K562 (cell line): ENCODE data around the gene IL15RA. TPM values are rescaled to one million over a fixed set of nuclear protein-coding genes. Genes with fewer than 3 reads are reported as not detected.
A peak's percentile ranks its signal among the peaks of the same experiment; 100 is the strongest.

ENCODE experiments used
- ATAC-seq: fragments of 200-7000 bp; cut with Tn5 transposase; 3 replicates; pipeline ENCODE4 v1.9.1; 2020; ENCODE audit warnings: moderate library complexity
- BruUV-seq: library from RNA; stranded (reverse); fragments of 400-500 nt; replicated peaks from 2 replicates; lab custom pipeline; 2021; lab: Mats Ljungman, UMichigan
- CTCF ChIA-PET: fragments of 300-600 bp; formaldehyde crosslinking; extraction: SDS; loops from one replicate; lab custom pipeline; 2021; ENCODE audit warnings: low intra/inter-chr PET ratio; lab: Yijun Ruan, JAX
- POLR2A ChIA-PET: fragments of 300-600, 350-650 bp; sonication (Branson Sonifier 250); formaldehyde crosslinking; extraction: SDS; loops from one replicate; lab custom pipeline; 2021; ENCODE audit warnings: antibody characterized with exemption, inconsistent platforms; lab: Yijun Ruan, JAX
- DNase-seq, 4 experiments: peaks; one replicate each; pipeline versions ENCODE4 v3.0.0 to v3.0.0-alpha.2; 2011 to 2018; ENCODE audit warnings: low spot score in 3 of 4, mixed read lengths in 3 of 4; ENCODE audit errors: extremely low read depth in 1 of 4
- FAIRE-seq: peaks from 2 replicates; lab custom pipeline; 2011; peaks lifted over from hg19 to GRCh38; lab: Jason Lieb, UNC
- H2AFZ ChIP-seq: 2 replicates; pipeline ENCODE4 v1.6.0; 2011; ENCODE audit warnings: low read depth, low read length, control low read depth, inconsistent platforms
- H3K27ac ChIP-seq: fragments of 200-600 bp; 3 replicates; pipeline ENCODE4 v1.8.0; 2011; ENCODE audit warnings: low read depth, mild to moderate bottlenecking, control low read depth, inconsistent platforms, low read length, moderate library complexity, mixed read lengths; ENCODE audit errors: extremely low read depth
- H3K27me3 ChIP-seq, 2 experiments: fragments of 300-600 bp in 1 of 2; 2 replicates in 1 of 2; 3 replicates in 1 of 2; pipeline versions ENCODE4 v1.6.0 to v1.8.0; 2011; ENCODE audit warnings: inconsistent platforms in 2 of 2, low read length in 2 of 2, mild to moderate bottlenecking in 1 of 2, mixed read lengths in 1 of 2, moderate library complexity in 1 of 2; ENCODE audit not compliant: control insufficient read depth in 2 of 2, insufficient read depth in 2 of 2
- H3K36me3 ChIP-seq: fragments of 300-600 bp; 3 replicates; pipeline ENCODE4 v1.8.0; 2011; ENCODE audit warnings: mild to moderate bottlenecking, low read length, inconsistent platforms; ENCODE audit not compliant: control insufficient read depth, insufficient read depth
- H3K4me1 ChIP-seq, 2 experiments: fragments of 200-600 bp in 1 of 2; replicated peaks in 1 of 2; 2 replicates in 1 of 2; 3 replicates in 1 of 2; pipeline versions ENCODE4 v1.5.1 to v1.8.0; 2011; ENCODE audit warnings: inconsistent platforms in 2 of 2, low read length in 2 of 2, mild to moderate bottlenecking in 1 of 2, mixed read lengths in 1 of 2, moderate library complexity in 1 of 2; ENCODE audit not compliant: control insufficient read depth in 2 of 2, insufficient read depth in 2 of 2
- H3K4me2 ChIP-seq: 2 replicates; pipeline ENCODE4 v1.6.1; 2011; ENCODE audit warnings: low read length, control low read depth, inconsistent platforms, mixed read lengths; ENCODE audit not compliant: insufficient read depth
- H3K4me3 ChIP-seq: fragments of 200-600 bp; sonication (generic), shearing (Covaris generic); 2 replicates; pipeline ENCODE4 v1.5.1; 2016; ENCODE audit warnings: control low read depth, inconsistent platforms
- H3K79me2 ChIP-seq: fragments of 200-600 bp; 3 replicates; pipeline ENCODE4 v1.8.0; 2011; ENCODE audit warnings: low read length, inconsistent platforms; ENCODE audit not compliant: control insufficient read depth, insufficient read depth
- H3K9ac ChIP-seq, 2 experiments: 2 replicates each; pipeline versions ENCODE4 v1.6.0 to v1.6.1; 2011; ENCODE audit warnings: low read depth in 2 of 2, low read length in 2 of 2, control low read depth in 1 of 2, inconsistent platforms in 1 of 2, mild to moderate bottlenecking in 1 of 2, mixed read lengths in 1 of 2; ENCODE audit not compliant: insufficient read depth in 1 of 2
- H3K9me1 ChIP-seq: one replicate; pipeline ENCODE4 v1.6.0; 2011; ENCODE audit warnings: inconsistent platforms, mild to moderate bottlenecking, low read length, moderate library complexity; ENCODE audit not compliant: control insufficient read depth, insufficient read depth
- H3K9me3 ChIP-seq: replicated peaks from 2 replicates; pipeline ENCODE4 v1.5.1; 2011; ENCODE audit warnings: low read depth, low read length, inconsistent platforms; ENCODE audit not compliant: control insufficient read depth, insufficient read depth
- H4K20me1 ChIP-seq: replicated peaks from 2 replicates; pipeline ENCODE4 v1.6.1; 2011; ENCODE audit warnings: low read length, inconsistent platforms, mixed read lengths; ENCODE audit not compliant: control insufficient read depth, insufficient read depth
- ETS2 ChIP-seq: IDR thresholded peaks from 2 replicates; pipeline ENCODE4 v1.6.1; 2016; ENCODE audit warnings: borderline replicate concordance, missing genetic modification characterization, mild to moderate bottlenecking, moderate library complexity, missing compliant biosample characterization; ENCODE audit not compliant: poor library complexity, severe bottlenecking
- FOXA3 ChIP-seq, 2 experiments: fragments of 450-650 bp in 1 of 2; sonication (generic) in 1 of 2; formaldehyde crosslinking; IDR thresholded peaks in 1 of 2; conservative IDR thresholded peaks in 1 of 2; 2 replicates each; pipeline versions ENCODE4 v1.4.0 to v1.8.0; 2020 to 2022; ENCODE audit warnings: mild to moderate bottlenecking in 2 of 2, missing genetic modification reagents in 1 of 2
- GMEB1 ChIP-seq: fragments of 250-450 bp; sonication (Bioruptor Pico); IDR thresholded peaks from 2 replicates; pipeline ENCODE4 v1.4.0; 2020; ENCODE audit warnings: mild to moderate bottlenecking
- GTF2A2 ChIP-seq: IDR thresholded peaks from 2 replicates; pipeline ENCODE4 v1.6.1; 2016; ENCODE audit warnings: mild to moderate bottlenecking, missing genetic modification characterization, missing compliant biosample characterization
- HSF4 ChIP-seq: fragments of 250-450 bp; sonication (Bioruptor Pico); IDR thresholded peaks from 2 replicates; pipeline ENCODE4 v2.1.2; 2022; ENCODE audit warnings: mild to moderate bottlenecking, moderate library complexity, borderline replicate concordance
- NCOA4 ChIP-seq: fragments of 450-650 bp; IDR thresholded peaks from 2 replicates; pipeline ENCODE4 v1.6.1; 2018; ENCODE audit warnings: mild to moderate bottlenecking; ENCODE audit not compliant: partially characterized antibody
- WHSC1 ChIP-seq: IDR thresholded peaks from one replicate; pipeline ENCODE4 v1.6.1; 2012; ENCODE audit warnings: low read length, control low read depth, inconsistent platforms
- ZNF282 ChIP-seq: sonication (generic); formaldehyde crosslinking; IDR thresholded peaks from 2 replicates; pipeline ENCODE4 v1.8.1; 2023; ENCODE audit warnings: missing genetic modification reagents
- ZNF445 ChIP-seq: fragments of 250-450 bp; sonication (Bioruptor Pico); IDR thresholded peaks from 2 replicates; pipeline ENCODE4 v1.4.0; 2020; ENCODE audit warnings: low read depth, mild to moderate bottlenecking, moderate library complexity
- WGBS: fragments of 100-300 bp; shearing (Covaris generic); methylation state at CpG from one replicate; pipeline ENCODE4 v1.1.6; 2016; ENCODE audit warnings: low coverage, mixed read lengths; ENCODE audit not compliant: insufficient coverage; ENCODE audit errors: missing lambda C conversion rate; 5-methylcytosine and 5-hydroxymethylcytosine counted together
- in situ Hi-C: fragments of 300-500 bp; cut with MboI; formaldehyde crosslinking; loops from 4 replicates; pipeline ENCODE4 v1.15.0; 2018; ENCODE audit warnings: inconsistent platforms, mixed read lengths
- intact Hi-C: fragments of 100-400 bp; cut with micrococcal nuclease; formaldehyde crosslinking; loops from 2 replicates; pipeline ENCODE4 v1.14.2; 2022
- polyA plus RNA-seq, 8 experiments: library from polyadenylated mRNA; depleted of rRNA in 4 of 8; stranded (reverse) in 5 of 8; unstranded in 3 of 8; fragments of >200 nt; fragmentation: Nextera tagmentation in 2 of 8; fragmentation: Illumina TruSeq in 1 of 8; extraction: Ambion mirVana in 2 of 8; extraction: Trizol in 1 of 8; gene quantifications; 2 replicates each; pipeline versions ENCODE4 v1.2.1 to v1.2.3, GENCODE V29; 2011 to 2014; ENCODE audit warnings: inconsistent platforms in 1 of 8, missing spikeins in 1 of 8
- total RNA-seq, 7 experiments: library from RNA; depleted of rRNA in 6 of 7; stranded (reverse); fragments of >200 nt in 6 of 7; fragmentation: Illumina TruSeq in 2 of 7; extraction: Trizol in 2 of 7; gene quantifications; 2 replicates each; pipeline versions ENCODE4 v1.2.1 to v1.2.3, GENCODE V29; 2011 to 2021; ENCODE audit warnings: low replicate concordance in 1 of 7
- TF ChIP-seq, protein P1 (sequence below): sonication (generic); formaldehyde crosslinking; IDR thresholded peaks from 2 replicates; pipeline ENCODE4 v1.4.0; 2020; ENCODE audit warnings: mild to moderate bottlenecking, missing genetic modification reagents

Gene IL15RA
- total and polyA plus RNA-seq, 9 of the 15 experiments (the other 6 are each of a cell fraction or from before 2014, with no cell fraction given), result 1.2 to 11.7 (median 8.0) TPM

- 93% methylated on average over 9 of the region's 10 CpGs for WGBS
- Histone ChIP-seq H3K79me2 (peaks cover 11% of the 10 kb centered on the region; the same call in 1 of the 3 replicates), H3K27me3 (no peaks in the 10 kb centered on the region), H3K9ac (no peak overlapping the region; a peak in 1 of 4 replicates), H4K20me1 (no peaks in the 10 kb centered on the region), H3K27ac (no peak overlapping the region), H3K4me1 (peaks cover 20 to 31% of the 10 kb centered on the region in 2 experiments; a peak in 4 of 5 replicates), H3K36me3 (peaks cover 68% of the 10 kb centered on the region), H3K4me2 (no peak overlapping the region), H3K9me1 (no peaks in the 10 kb centered on the region), H3K4me3 (no peak overlapping the region), H3K9me3 (no peaks in the 10 kb centered on the region), H2AFZ (no peak overlapping the region)
- ChIA-PET CTCF (no interaction called here), POLR2A (interaction anchor here (0.6 to 1.4 kb wide), 2 partner anchors 8 to 191 kb away, joined by 3 read pairs; no protein-coding TSS in a partner anchor)
- FAIRE-seq, result no peak
- no TSS peak for BruUV-seq
- intact Hi-C loops, result no loop called here
- DNase-seq, result no peak
- in situ Hi-C loops, result loop anchor here (25.0 kb wide), 1 partner anchor 452 kb away; no protein-coding TSS in a partner anchor
- ATAC-seq, result no peak
- TF ChIP-seq FOXA3 (CRISPR knock-in tag; conservative IDR thresholded peaks at IDR 0.05 in 1 of 2, IDR thresholded peaks at IDR 0.05 in 1 of 2), result no peak
- peak; percentile 56 for TF ChIP-seq WHSC1
These were observed 41.7 kb downstream of the IL15RA start for GRCh38 chr10:5935628-5936027.

- Histone ChIP-seq H3K27me3 (no peaks in the 10 kb centered on the region), H3K4me3 (no peak overlapping the region), H2AFZ (peak overlapping the region; percentile 73), H4K20me1 (no peaks in the 10 kb centered on the region), H3K4me2 (peak overlapping the region; percentile 49), H3K4me1 (peaks cover 18 to 27% of the 10 kb centered on the region in 2 experiments; a peak in 4 of 5 replicates), H3K36me3 (peaks cover 84% of the 10 kb centered on the region), H3K79me2 (peaks cover 11% of the 10 kb centered on the region; the same call in 1 of the 3 replicates), H3K9me1 (no peaks in the 10 kb centered on the region), H3K9me3 (no peaks in the 10 kb centered on the region), H3K27ac (peak overlapping the region; percentile 88), H3K9ac (peak overlapping the region; percentile 54 to 58; a peak in 2 of 4 replicates)
- intact Hi-C loops, result no loop called here
- WGBS, result 5% methylated on average over 13 of the region's 14 CpGs
- in situ Hi-C loops, result loop anchor here (25.0 kb wide), 1 partner anchor 453 kb away; no protein-coding TSS in a partner anchor
- DNase-seq, result peak; percentile 38 to 90 (median 68)
- peak; percentile 90 for FAIRE-seq
- BruUV-seq, result no TSS peak
- ChIA-PET POLR2A (interaction anchor here (1.2 kb wide), 1 partner anchor 10 kb away, joined by 4 read pairs; no protein-coding TSS in a partner anchor), CTCF (interaction anchor here (0.6 kb wide), 2 partner anchors 74 to 1119 kb away, joined by 3 read pairs; no protein-coding TSS in a partner anchor)
- ATAC-seq, result peak; percentile 89
- TF ChIP-seq GTF2A2, result no peak
- no peak for TF ChIP-seq HSF4 (CRISPR knock-in tag)
- TF ChIP-seq, protein P1, sequence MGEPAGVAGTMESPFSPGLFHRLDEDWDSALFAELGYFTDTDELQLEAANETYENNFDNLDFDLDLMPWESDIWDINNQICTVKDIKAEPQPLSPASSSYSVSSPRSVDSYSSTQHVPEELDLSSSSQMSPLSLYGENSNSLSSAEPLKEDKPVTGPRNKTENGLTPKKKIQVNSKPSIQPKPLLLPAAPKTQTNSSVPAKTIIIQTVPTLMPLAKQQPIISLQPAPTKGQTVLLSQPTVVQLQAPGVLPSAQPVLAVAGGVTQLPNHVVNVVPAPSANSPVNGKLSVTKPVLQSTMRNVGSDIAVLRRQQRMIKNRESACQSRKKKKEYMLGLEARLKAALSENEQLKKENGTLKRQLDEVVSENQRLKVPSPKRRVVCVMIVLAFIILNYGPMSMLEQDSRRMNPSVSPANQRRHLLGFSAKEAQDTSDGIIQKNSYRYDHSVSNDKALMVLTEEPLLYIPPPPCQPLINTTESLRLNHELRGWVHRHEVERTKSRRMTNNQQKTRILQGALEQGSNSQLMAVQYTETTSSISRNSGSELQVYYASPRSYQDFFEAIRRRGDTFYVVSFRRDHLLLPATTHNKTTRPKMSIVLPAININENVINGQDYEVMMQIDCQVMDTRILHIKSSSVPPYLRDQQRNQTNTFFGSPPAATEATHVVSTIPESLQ (CRISPR knock-in tag), result no peak
- TF ChIP-seq NCOA4, result no peak
- TF ChIP-seq GMEB1 (CRISPR knock-in tag), result peak; percentile 44; the same call in 1 of the 2 replicates
- TF ChIP-seq ZNF445 (CRISPR knock-in tag), result no peak
- TF ChIP-seq ETS2 (tag), result no peak
- no peak for TF ChIP-seq ZNF282
These were observed 43.3 kb downstream of the IL15RA start for GRCh38 chr10:5933909-5934546.
